HepG2 (cell line): ENCODE results near the gene FRMD4A. TPM values are rescaled to one million over a fixed set of nuclear protein-coding genes. Genes with fewer than 3 reads are reported as not detected.
A peak's percentile ranks its signal among the peaks of the same experiment; 100 is the strongest.

Source experiments
- ATAC-seq: fragments of 200-7000 bp; cut with Tn5 transposase; 3 replicates; pipeline ENCODE4 v1.9.1; 2020; ENCODE audit warnings: mild to moderate bottlenecking, moderate library complexity
- BruUV-seq: library from RNA; stranded (reverse); fragments of 400-500 nt; replicated peaks from 2 replicates; lab custom pipeline; 2021; lab: Mats Ljungman, UMichigan
- CTCF ChIA-PET: fragments of 300-600 bp; formaldehyde crosslinking; extraction: SDS; loops from one replicate; lab custom pipeline; 2021; ENCODE audit warnings: low total read pairs, inconsistent platforms, low intra/inter-chr PET ratio; lab: Yijun Ruan, JAX
- POLR2A ChIA-PET: fragments of 350-600 bp; sonication (Branson Sonifier 250); formaldehyde crosslinking; loops from one replicate; lab custom pipeline; 2020; ENCODE audit warnings: antibody characterized with exemption, inconsistent platforms; lab: Yijun Ruan, JAX
- DNase-seq: peaks from one replicate; pipeline ENCODE4 v3.0.0-alpha.2; 2015; ENCODE audit warnings: low spot score
- FAIRE-seq: peaks from 3 replicates; lab custom pipeline; 2011; peaks lifted over from hg19 to GRCh38; lab: Jason Lieb, UNC
- H2AFZ ChIP-seq: one replicate; pipeline ENCODE4 v1.6.1; 2011; ENCODE audit warnings: low read length, inconsistent platforms
- H3K27ac ChIP-seq: fragments of 300-600 bp; 3 replicates; pipeline ENCODE4 v1.8.0; 2011; ENCODE audit warnings: mixed run types, mild to moderate bottlenecking, mixed read lengths, low read length, inconsistent platforms; ENCODE audit not compliant: insufficient read depth; ENCODE audit errors: extremely low read length
- H3K27me3 ChIP-seq, 2 experiments: fragments of 200-600 bp in 1 of 2; 2 replicates in 1 of 2; 3 replicates in 1 of 2; pipeline versions ENCODE4 v1.6.0 to v1.8.0; 2011; ENCODE audit warnings: low read length in 2 of 2, mild to moderate bottlenecking in 2 of 2, moderate library complexity in 2 of 2, inconsistent platforms in 1 of 2; ENCODE audit not compliant: insufficient read depth in 2 of 2, control insufficient read depth in 1 of 2
- H3K36me3 ChIP-seq, 2 experiments: fragments of 200-600 bp in 1 of 2; replicated peaks in 1 of 2; 2 replicates in 1 of 2; 3 replicates in 1 of 2; pipeline versions ENCODE4 v1.5.1 to v1.8.0; 2011; ENCODE audit warnings: low read length in 2 of 2, inconsistent platforms in 1 of 2; ENCODE audit not compliant: insufficient read depth in 2 of 2, control insufficient read depth in 1 of 2
- H3K4me1 ChIP-seq: 2 replicates; pipeline ENCODE4 v1.5.1; 2012; ENCODE audit warnings: low read length, inconsistent platforms; ENCODE audit not compliant: insufficient read depth
- H3K4me2 ChIP-seq: 2 replicates; pipeline ENCODE4 v1.6.0; 2011; ENCODE audit warnings: low read depth, low read length, inconsistent platforms
- H3K4me3 ChIP-seq, 3 experiments: fragments of 200-600 bp in 1 of 3; sonication (generic), shearing (Covaris generic) in 1 of 3; replicated peaks in 1 of 3; 2 replicates each; pipeline ENCODE4 v1.5.1; 2011 to 2016; ENCODE audit warnings: low read length in 3 of 3, inconsistent platforms in 2 of 3, low read depth in 2 of 3, mild to moderate bottlenecking in 2 of 3, control low read depth in 1 of 3, mixed read lengths in 1 of 3; ENCODE audit not compliant: insufficient read depth in 1 of 3
- H3K79me2 ChIP-seq: one replicate; pipeline ENCODE4 v1.6.1; 2011; ENCODE audit warnings: low read length, inconsistent platforms; ENCODE audit not compliant: insufficient read depth
- H3K9ac ChIP-seq: 2 replicates; pipeline ENCODE4 v1.6.0; 2011; ENCODE audit warnings: mild to moderate bottlenecking, low read depth, low read length, inconsistent platforms; ENCODE audit not compliant: insufficient read depth
- H3K9me3 ChIP-seq: 2 replicates; pipeline ENCODE4 v1.5.1; 2012; ENCODE audit warnings: mild to moderate bottlenecking, low read length
- H4K20me1 ChIP-seq: 2 replicates; pipeline ENCODE4 v1.6.0; 2011; ENCODE audit warnings: inconsistent platforms, mild to moderate bottlenecking, low read length, moderate library complexity; ENCODE audit not compliant: insufficient read depth
- ATF7 ChIP-seq, 2 experiments: fragments of 450-650 bp in 1 of 2; sonication (generic) in 1 of 2; formaldehyde crosslinking in 1 of 2; IDR thresholded peaks; 2 replicates each; pipeline versions ENCODE4 v1.4.0 to v1.6.1; 2016 to 2020; ENCODE audit warnings: antibody characterized with exemption in 1 of 2, mild to moderate bottlenecking in 1 of 2, missing genetic modification reagents in 1 of 2
- MTF2 ChIP-seq: sonication (generic); formaldehyde crosslinking; IDR thresholded peaks from 2 replicates; pipeline ENCODE4 v1.5.0; 2020; ENCODE audit warnings: missing genetic modification reagents, borderline replicate concordance
- SMAD9 ChIP-seq: sonication (generic); formaldehyde crosslinking; IDR thresholded peaks from 2 replicates; pipeline ENCODE4 v1.5.1; 2020; ENCODE audit warnings: mild to moderate bottlenecking, missing genetic modification reagents
- WGBS: methylation state at CpG from one replicate; pipeline ENCODE4 v1.1.6; 2017; ENCODE audit warnings: low lambda C conversion rate; 5-methylcytosine and 5-hydroxymethylcytosine counted together
- in situ Hi-C: cut with HindIII; loops from 2 replicates; pipeline ENCODE4 v1.10.0; 2017; ENCODE audit warnings: low pct_unique_long_range_greater_than_20kb; ENCODE audit not compliant: extremely low pct_ligation_motif_present
- intact Hi-C: fragments of 100-400 bp; cut with micrococcal nuclease; formaldehyde crosslinking; loops from one replicate; pipeline ENCODE4 v1.10.0; 2022; ENCODE audit not compliant: unreplicated experiment
- polyA plus RNA-seq, 8 experiments: library from polyadenylated mRNA; depleted of rRNA in 3 of 8; stranded (reverse) in 7 of 8; unstranded in 1 of 8; fragments of >200 nt; fragmentation: Illumina TruSeq in 4 of 8; extraction: Trizol in 4 of 8; gene quantifications; 2 replicates each; pipeline versions ENCODE4 v1.2.1 to v1.2.3, GENCODE V29; 2011 to 2016; ENCODE audit warnings: low read depth in 4 of 8, missing spikeins in 1 of 8, mixed read lengths in 1 of 8; ENCODE audit not compliant: insufficient read depth in 1 of 8
- total RNA-seq, 5 experiments: library from RNA; depleted of rRNA; stranded (reverse); fragments of >200 nt; fragmentation: Illumina TruSeq; extraction: Trizol; gene quantifications; 2 replicates each; pipeline ENCODE4 v1.2.3, GENCODE V29; 2016; ENCODE audit warnings: low read depth in 1 of 5

Gene FRMD4A
- total and polyA plus RNA-seq, 2 of the 13 experiments (the other 11 are each of a cell fraction or from before 2014, with no cell fraction given): 0.09 to 0.26 TPM

- H3K27me3 ChIP-seq: peaks cover 0 to 8% of the 10 kb centered on the region in 2 experiments; a peak in 1 of 5 replicates
- WGBS: 0% methylated on average over 2 of the region's 6 CpGs
- H3K4me2 ChIP-seq: no peak overlapping the region
- no peaks in the 10 kb centered on the region for H3K9me3 ChIP-seq
- intact Hi-C loops: no loop called here
- ATAC-seq: no peak
- no peak overlapping the region for H3K27ac ChIP-seq
- no peaks in the 10 kb centered on the region for H3K36me3 ChIP-seq
- CTCF ChIA-PET: no interaction called here
- no peak for DNase-seq
- FAIRE-seq: no peak
- H3K4me1 ChIP-seq: no peaks in the 10 kb centered on the region
- H3K4me3 ChIP-seq: no peak overlapping the region
- no peak overlapping the region for H2AFZ ChIP-seq
- TF ChIP-seq MTF2 (CRISPR knock-in tag) (no peak), ATF7 (IDR thresholded peaks at IDR 0.05) (peak; percentile 39; the same call in 1 of the 2 replicates), ATF7 (CRISPR knock-in tag; IDR thresholded peaks at IDR 0.05) (no peak)
- POLR2A ChIA-PET: no interaction called here
- in situ Hi-C loops: no loop called here
- BruUV-seq: no TSS peak
- H3K9ac ChIP-seq: no peak overlapping the region
- no peaks in the 10 kb centered on the region for H4K20me1 ChIP-seq
- no peaks in the 10 kb centered on the region for H3K79me2 ChIP-seq
These were observed 313.8 kb downstream of the FRMD4A start for GRCh38 chr10:14016931-14017333.

- Histone ChIP-seq H3K27me3 (peaks cover 0 to 10% of the 10 kb centered on the region in 2 experiments; a peak in 1 of 5 replicates), H3K4me3 (no peak overlapping the region), H4K20me1 (no peaks in the 10 kb centered on the region), H3K79me2 (no peaks in the 10 kb centered on the region), H3K4me1 (no peaks in the 10 kb centered on the region), H3K9ac (no peak overlapping the region), H3K36me3 (no peaks in the 10 kb centered on the region), H3K27ac (no peak overlapping the region), H2AFZ (no peak overlapping the region), H3K9me3 (no peaks in the 10 kb centered on the region), H3K4me2 (no peak overlapping the region)
- DNase-seq (no peak), ATAC-seq (no peak), FAIRE-seq (no peak)
- intact Hi-C loops (no loop called here), in situ Hi-C loops (no loop called here)
- POLR2A ChIA-PET: no interaction called here
- no TSS peak for BruUV-seq
- TF ChIP-seq SMAD9 (CRISPR knock-in tag): no peak
- CTCF ChIA-PET: no interaction called here
- under 1% methylated on average over 8 of the region's 8 CpGs for WGBS
These were observed 314.6 kb downstream of the FRMD4A start for GRCh38 chr10:14016011-14016536.
